K562 (cell line): ENCODE data around the gene LTK.

Source experiments
- ATF1 ChIP-seq, 2 experiments: fragments of 450-650 bp in 1 of 2; IDR thresholded peaks; 2 replicates each; pipeline ENCODE4 v1.6.1; 2016; ENCODE audit warnings: missing compliant biosample characterization in 1 of 2, missing genetic modification characterization in 1 of 2
- CC2D1A ChIP-seq: fragments of 450-650 bp; IDR thresholded peaks from 2 replicates; pipeline ENCODE4 v1.6.1; 2017; ENCODE audit warnings: mild to moderate bottlenecking
- DPF2 ChIP-seq: fragments of 450-650 bp; IDR thresholded peaks from 2 replicates; pipeline ENCODE4 v1.6.1; 2016
- FOXK2 ChIP-seq, 2 experiments: fragments of 450-650 bp; IDR thresholded peaks in 1 of 2; conservative IDR thresholded peaks in 1 of 2; 2 replicates each; pipeline ENCODE4 v1.6.1; 2016; ENCODE audit warnings: low read depth in 2 of 2, mild to moderate bottlenecking in 1 of 2
- GABPA ChIP-seq: fragments of 200-800 bp; sonication (Bioruptor generic); conservative IDR thresholded peaks from 2 replicates; pipeline ENCODE4 v1.6.1; 2016; ENCODE audit warnings: low read depth, missing genetic modification characterization, missing compliant biosample characterization
- RFX5 ChIP-seq: IDR thresholded peaks from 2 replicates; pipeline ENCODE4 v1.6.1; 2011; ENCODE audit warnings: low read depth, mild to moderate bottlenecking, improper control_type of control experiment, low read length
- TAF1 ChIP-seq: IDR thresholded peaks from 2 replicates; pipeline ENCODE4 v1.6.1; 2011; ENCODE audit warnings: mild to moderate bottlenecking, low read length, moderate library complexity; ENCODE audit not compliant: insufficient read depth, control insufficient read depth, severe bottlenecking; ENCODE audit errors: extremely low read depth
- USF1 ChIP-seq: sonication (generic); formaldehyde crosslinking; IDR thresholded peaks from 2 replicates; pipeline ENCODE4 v1.9.0; 2022; ENCODE audit warnings: mild to moderate bottlenecking, missing genetic modification reagents
- WHSC1 ChIP-seq: IDR thresholded peaks from one replicate; pipeline ENCODE4 v1.6.1; 2012; ENCODE audit warnings: low read length, control low read depth, inconsistent platforms

- TF ChIP-seq USF1 (CRISPR knock-in tag) (no peak), TAF1 (peak; percentile 40), CC2D1A (no peak), ATF1 (CRISPR knock-in tag; IDR thresholded peaks at IDR 0.05) (no peak), ATF1 (tag; IDR thresholded peaks at IDR 0.05) (no peak), FOXK2 (conservative IDR thresholded peaks at IDR 0.05 in 1 of 2, IDR thresholded peaks at IDR 0.05 in 1 of 2; ENCODE audit: low read depth in 2 of 2) (no peak), DPF2 (no peak), GABPA (tag) (no peak), WHSC1 (no peak), RFX5 (no peak)
These were observed 18.5 kb downstream of the LTK start for GRCh38 chr15:41494922-41495735.
